GM21619 (cell line): Measurements from ENCODE around the gene ABHD2.
"Not testable (repeated sequence)": the region's sequence is repeated elsewhere in the genome, so short reads cannot be mapped to it uniquely, and the experiment has no call there.

Experiments used
- ATAC-seq: cut with Tn5 transposase; IDR thresholded peaks from one replicate; pipeline ENCODE4 v1.9.1; 2021; ENCODE audit not compliant: unreplicated experiment

ABHD2 gene

GRCh38 chr15:89087830-89088604 lies at the start of gene ABHD2:
Gene ABHD2 (plus strand): TSS chr15:89088456. CDS start chr15:89116328, 27,872 bp downstream.
- peak; percentile 94 for ATAC-seq

GRCh38 chr15:89039142-89039541 lies 49.1 kb upstream of the ABHD2 start:
- no peak for ATAC-seq

GRCh38 chr15:89041507-89041906 lies 46.7 kb upstream of the ABHD2 start:
- no peak for ATAC-seq

GRCh38 chr15:89042387-89042786 lies 45.9 kb upstream of the ABHD2 start:
- ATAC-seq = no peak

- no peak for ATAC-seq
Measured at GRCh38 chr15:89043031-89044002, 44.9 kb upstream of the ABHD2 start.

- ATAC-seq = not testable (repeated sequence)
Measured at GRCh38 chr15:89049016-89049666, 39.1 kb upstream of the ABHD2 start.

- ATAC-seq = no peak
Measured at GRCh38 chr15:89051875-89052274, 36.4 kb upstream of the ABHD2 start.

- no peak for ATAC-seq
Measured at GRCh38 chr15:89052474-89052873, 35.8 kb upstream of the ABHD2 start.

- no peak for ATAC-seq
Measured at GRCh38 chr15:89054873-89055272, 33.4 kb upstream of the ABHD2 start.

GRCh38 chr15:89057506-89058133 lies 30.6 kb upstream of the ABHD2 start:
- peak; percentile 73 for ATAC-seq

- ATAC-seq = no peak
Measured at GRCh38 chr15:89058376-89058775, 29.9 kb upstream of the ABHD2 start.

- no peak for ATAC-seq
Measured at GRCh38 chr15:89058876-89059405, 29.3 kb upstream of the ABHD2 start.

- no peak for ATAC-seq
Measured at GRCh38 chr15:89066280-89066679, 22.0 kb upstream of the ABHD2 start.

GRCh38 chr15:89067751-89068150 lies 20.5 kb upstream of the ABHD2 start:
- ATAC-seq = peak; percentile 49

GRCh38 chr15:89068325-89068784 lies 19.9 kb upstream of the ABHD2 start:
- ATAC-seq = peak; percentile 94

GRCh38 chr15:89070197-89071124 lies 17.8 kb upstream of the ABHD2 start:
- ATAC-seq = no peak

- no peak for ATAC-seq
Measured at GRCh38 chr15:89071471-89071870, 16.8 kb upstream of the ABHD2 start.

GRCh38 chr15:89072277-89072869 lies 15.9 kb upstream of the ABHD2 start:
- ATAC-seq = no peak

GRCh38 chr15:89074402-89075012 lies 13.7 kb upstream of the ABHD2 start:
- no peak for ATAC-seq
